DMS79 (cell line): ENCODE measurements around the gene TNRC18.
"Not testable (repeated sequence)": the region's sequence is repeated elsewhere in the genome, so short reads cannot be mapped to it uniquely, and the experiment has no call there.

ENCODE experiments used
- DNase-seq: peaks from one replicate; lab custom pipeline; 2025; lab: John Stamatoyannopoulos, UW

Gene TNRC18

GRCh38 chr7:5267829-5268228, 155.8 kb downstream of the TNRC18 start:
- DNase-seq = not testable (repeated sequence)

- no peak for DNase-seq
Observed at GRCh38 chr7:5266191-5267028, 157.2 kb downstream of the TNRC18 start.

- DNase-seq = no peak
Observed at GRCh38 chr7:5265320-5266190, 158.1 kb downstream of the TNRC18 start.

- DNase-seq = peak; percentile 41
Observed at GRCh38 chr7:5263066-5263465, 160.6 kb downstream of the TNRC18 start.

GRCh38 chr7:5260530-5261068, 163.0 kb downstream of the TNRC18 start:
- not testable (repeated sequence) for DNase-seq
